Measurements from ENCODE around the gene RASGEF1C.

The RASGEF1C gene

GRCh38 chr5:180238631-180239030 is 29.6 kb upstream of the RASGEF1C start:
- Mint-ChIP-seq H3K4me3 (no peak overlapping the region), H3K27ac (no peak overlapping the region), H3K9me3 (no peaks in the 10 kb centered on the region), H3K36me3 (ENCODE audit: low read depth) (peaks cover 91% of the 10 kb centered on the region), H3K4me1 (no peaks in the 10 kb centered on the region), H3K27me3 (ENCODE audit: low read depth) (no peaks in the 10 kb centered on the region)
- no peak for TF ChIP-seq CTCF (IDR thresholded peaks at IDR 0.05; ENCODE audit: unreplicated experiment in 3 of 3)

GRCh38 chr5:180235846-180236245 is 26.8 kb upstream of the RASGEF1C start:
- Mint-ChIP-seq H3K4me1 (no peaks in the 10 kb centered on the region), H3K4me3 (no peak overlapping the region), H3K27me3 (ENCODE audit: low read depth) (no peaks in the 10 kb centered on the region), H3K27ac (no peak overlapping the region), H3K36me3 (ENCODE audit: low read depth) (peaks cover 71% of the 10 kb centered on the region), H3K9me3 (no peaks in the 10 kb centered on the region)
- TF ChIP-seq CTCF (IDR thresholded peaks at IDR 0.05; ENCODE audit: unreplicated experiment in 3 of 3): no peak

- Mint-ChIP-seq H3K36me3 (ENCODE audit: low read depth) (peaks cover 69% of the 10 kb centered on the region), H3K9me3 (no peaks in the 10 kb centered on the region), H3K27me3 (ENCODE audit: low read depth) (no peaks in the 10 kb centered on the region), H3K4me1 (no peaks in the 10 kb centered on the region), H3K4me3 (no peak overlapping the region), H3K27ac (no peak overlapping the region)
- no peak for TF ChIP-seq CTCF (IDR thresholded peaks at IDR 0.05; ENCODE audit: unreplicated experiment in 3 of 3)
These were observed 26.1 kb upstream of the RASGEF1C start for GRCh38 chr5:180235077-180235476.

- no peak for TF ChIP-seq CTCF (IDR thresholded peaks at IDR 0.05; ENCODE audit: unreplicated experiment in 3 of 3)
- H3K27me3 Mint-ChIP-seq (ENCODE audit: low read depth): no peaks in the 10 kb centered on the region
- H3K9me3 Mint-ChIP-seq: no peaks in the 10 kb centered on the region
- H3K4me1 Mint-ChIP-seq: no peaks in the 10 kb centered on the region
- no peak overlapping the region for H3K4me3 Mint-ChIP-seq
- H3K36me3 Mint-ChIP-seq (ENCODE audit: low read depth): peaks cover 66% of the 10 kb centered on the region
- no peak overlapping the region for H3K27ac Mint-ChIP-seq
These were observed 25.3 kb upstream of the RASGEF1C start for GRCh38 chr5:180234271-180234670.

- peaks cover 62% of the 10 kb centered on the region for H3K36me3 Mint-ChIP-seq (ENCODE audit: low read depth)
- H3K4me3 Mint-ChIP-seq: no peak overlapping the region
- no peaks in the 10 kb centered on the region for H3K9me3 Mint-ChIP-seq
- H3K4me1 Mint-ChIP-seq: no peaks in the 10 kb centered on the region
- H3K27me3 Mint-ChIP-seq (ENCODE audit: low read depth): no peaks in the 10 kb centered on the region
- H3K27ac Mint-ChIP-seq: peak overlapping the region in 2 of 3 experiments; percentile 16 to 46
- TF ChIP-seq CTCF (IDR thresholded peaks at IDR 0.05; ENCODE audit: unreplicated experiment in 3 of 3): no peak
These were observed 24.7 kb upstream of the RASGEF1C start for GRCh38 chr5:180233729-180234128.

GRCh38 chr5:180230017-180230416 is 21.0 kb upstream of the RASGEF1C start:
- Mint-ChIP-seq H3K27me3 (ENCODE audit: low read depth) (no peaks in the 10 kb centered on the region), H3K36me3 (ENCODE audit: low read depth) (peaks cover 66% of the 10 kb centered on the region), H3K9me3 (peaks cover 24% of the 10 kb centered on the region), H3K27ac (no peak overlapping the region), H3K4me1 (no peaks in the 10 kb centered on the region), H3K4me3 (no peak overlapping the region)
- TF ChIP-seq CTCF (IDR thresholded peaks at IDR 0.05; ENCODE audit: unreplicated experiment in 3 of 3): no peak
